Activated gamma-delta T cell treated with anti-CD3 and anti-CD28 coated beads, Interleukin-2, amount 50 U/mL, for 16 hours (primary cell): ENCODE data around the gene PYM1.

Source experiments
- DNase-seq: peaks from one replicate; pipeline ENCODE4 v3.0.0-alpha.2; 2020; ENCODE audit warnings: low read depth

The PYM1 gene

GRCh38 chr12:55927588-55928502, at the start of gene PYM1:
TSS of gene PYM1 (minus strand) at chr12:55927894. CDS start at chr12:55927761, 133 bp downstream.
- peak; percentile 30 for DNase-seq

- no peak for DNase-seq
Observed at GRCh38 chr12:55974308-55974730, 46.6 kb upstream of the PYM1 start.

- DNase-seq: peak; percentile 97
Observed at GRCh38 chr12:55973599-55974307, 46.1 kb upstream of the PYM1 start, which contains the start of gene RAB5B. TSS of gene RAB5B (plus strand) at chr12:55974078. CDS start at chr12:55986961, 12,883 bp downstream.

GRCh38 chr12:55972911-55973598, 45.4 kb upstream of the PYM1 start:
- no peak for DNase-seq

GRCh38 chr12:55972456-55972855, 44.8 kb upstream of the PYM1 start:
- no peak for DNase-seq

- no peak for DNase-seq
Observed at GRCh38 chr12:55972042-55972441, 44.3 kb upstream of the PYM1 start.

- no peak for DNase-seq
Observed at GRCh38 chr12:55970775-55971174, 43.1 kb upstream of the PYM1 start.

GRCh38 chr12:55969356-55969755, 41.7 kb upstream of the PYM1 start:
- DNase-seq: no peak

- DNase-seq: peak; percentile 81
Observed at GRCh38 chr12:55966408-55967281, 39.0 kb upstream of the PYM1 start, which contains the start of gene CDK2. TSS of gene CDK2 (plus strand) at chr12:55966830. CDS start at chr12:55967009, 179 bp downstream.

- DNase-seq: no peak
Observed at GRCh38 chr12:55965941-55966407, 38.3 kb upstream of the PYM1 start, which contains the start of gene PMEL. TSS of gene PMEL (minus strand) at chr12:55966042. CDS start at chr12:55966011, 31 bp downstream.

GRCh38 chr12:55965240-55965639, 37.5 kb upstream of the PYM1 start:
- no peak for DNase-seq

GRCh38 chr12:55963760-55964159, 36.1 kb upstream of the PYM1 start:
- no peak for DNase-seq

GRCh38 chr12:55957106-55957859, 29.6 kb upstream of the PYM1 start:
- DNase-seq: no peak

GRCh38 chr12:55955800-55956508, 28.3 kb upstream of the PYM1 start:
- DNase-seq: no peak

GRCh38 chr12:55955344-55955743, 27.6 kb upstream of the PYM1 start:
- no peak for DNase-seq

- no peak for DNase-seq
Observed at GRCh38 chr12:55946553-55946952, 18.9 kb upstream of the PYM1 start.

GRCh38 chr12:55942577-55943136, 15.0 kb upstream of the PYM1 start:
- no peak for DNase-seq

- no peak for DNase-seq
Observed at GRCh38 chr12:55942055-55942454, 14.4 kb upstream of the PYM1 start.

GRCh38 chr12:55940065-55940732, 12.5 kb upstream of the PYM1 start:
- DNase-seq: peak; percentile 79
